HK-2 (cell line): ENCODE measurements around the gene IFI16.
"Not testable (repeated sequence)": the region's sequence is repeated elsewhere in the genome, so short reads cannot be mapped to it uniquely, and the experiment has no call there.

ENCODE experiments used
- DNase-seq: peaks from one replicate; pipeline ENCODE4 v3.0.0-alpha.2; 2018; ENCODE audit not compliant: unreplicated experiment

IFI16 gene

GRCh38 chr1:159092036-159092760 lies 82.5 kb downstream of the IFI16 start:
- no peak for DNase-seq

- no peak for DNase-seq
These were observed 88.9 kb downstream of the IFI16 start for GRCh38 chr1:159098596-159098995.

GRCh38 chr1:159100589-159100988 lies 90.9 kb downstream of the IFI16 start:
- DNase-seq: no peak

GRCh38 chr1:159103021-159103420 lies 93.3 kb downstream of the IFI16 start:
- DNase-seq: not testable (repeated sequence)
